ENCODE data around the gene ADTRP. TPM values are rescaled to one million over a fixed set of nuclear protein-coding genes. Genes with fewer than 3 reads are reported as not detected.

The ADTRP gene
- total and polyA plus RNA-seq, 7 donors: 0.36 to 86.9 (median 31.2) TPM; not detected in 3

GRCh38 chr6:11767458-11767857, 11.1 kb downstream of the ADTRP start:
- Histone ChIP-seq H3K4me1 (peaks cover 0 to 81% (median 51%) of the 10 kb centered on the region in 4 donors), H3K4me3 (no peak overlapping the region), H3K36me3 (no peaks in the 10 kb centered on the region), H3K27ac (peak overlapping the region in 3 of 4 donors; percentile 9 to 69 (median 46)), H3K9me3 (no peaks in the 10 kb centered on the region), H3K27me3 (no peaks in the 10 kb centered on the region)
- intact Hi-C loops (cut with DNase I): no loop called here
- 90 to 97% methylated on average over 2 of the region's 2 CpGs for WGBS, 2 donors
- DNase-seq: no peak
- TF ChIP-seq EP300 (IDR thresholded peaks at IDR 0.05): no peak

DNA sequence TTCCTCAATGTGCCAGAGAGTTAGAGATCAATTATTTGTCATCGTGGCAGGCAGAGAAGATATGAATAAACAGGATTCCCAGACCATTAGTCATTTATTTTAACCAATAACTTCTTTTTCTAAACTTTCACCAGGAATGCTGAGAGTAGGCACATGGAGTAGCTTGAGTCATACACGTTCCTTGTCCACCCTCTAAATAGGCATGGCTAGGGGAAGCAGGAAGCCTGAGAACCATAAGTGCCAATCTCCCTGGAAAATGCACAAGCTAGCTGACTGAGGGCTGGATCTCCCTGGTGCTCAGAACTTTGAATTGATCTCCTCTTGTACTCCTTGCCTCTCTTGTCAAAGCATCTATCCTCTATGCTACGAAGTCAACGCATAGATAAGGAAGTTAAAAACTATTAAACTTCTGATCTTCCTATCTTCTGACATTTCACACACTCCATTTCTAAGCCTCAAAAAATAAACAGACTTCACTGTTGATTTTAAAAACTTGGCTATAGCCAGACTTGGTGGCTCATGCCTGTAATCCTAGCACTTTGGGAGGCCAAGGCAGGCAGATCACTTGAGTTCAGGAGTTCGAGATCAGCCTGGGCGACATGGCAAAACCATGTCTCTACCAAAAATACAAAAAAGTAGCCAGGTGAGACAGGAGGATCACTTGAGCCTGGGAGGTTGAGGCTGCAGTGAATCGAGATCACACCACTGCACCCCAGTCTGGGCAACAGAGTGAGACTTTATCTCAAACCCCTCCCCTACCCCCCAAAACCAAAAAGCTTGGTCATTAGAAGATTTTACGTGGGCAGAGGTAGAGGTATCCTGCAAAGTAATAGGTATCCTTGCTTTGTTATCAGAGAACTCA, 11.8 kb downstream of the ADTRP start:
- H3K4me3 ChIP-seq: no peak overlapping the region
- H3K27me3 ChIP-seq: no peaks in the 10 kb centered on the region
- H3K4me1 ChIP-seq: peaks cover 0 to 83% (median 54%) of the 10 kb centered on the region in 4 donors
- WGBS, 2 donors: 81 to 82% methylated on average over 8 of the region's 8 CpGs
- no peaks in the 10 kb centered on the region for H3K36me3 ChIP-seq
- no peak for DNase-seq
- H3K27ac ChIP-seq: peak overlapping the region; percentile 9 to 69 (median 54)
- intact Hi-C loops (cut with DNase I): no loop called here
- no peaks in the 10 kb centered on the region for H3K9me3 ChIP-seq
- TF ChIP-seq CTCF (IDR thresholded peaks at IDR 0.05): no peak
- peak in 1 of 4 donors; percentile 45 for TF ChIP-seq POLR2AphosphoS5 (IDR thresholded peaks at IDR 0.05)

GRCh38 chr6:11766043-11766442, 12.6 kb downstream of the ADTRP start:
- WGBS, 2 donors: 79 to 86% methylated on average over 2 of the region's 2 CpGs
- no peak for DNase-seq
- H3K4me1 ChIP-seq: peaks cover 0 to 78% (median 50%) of the 10 kb centered on the region in 4 donors

GRCh38 chr6:11764250-11764604, 14.4 kb downstream of the ADTRP start:
- Histone ChIP-seq H3K27ac (peak overlapping the region; percentile 55 to 80 (median 65)), H3K36me3 (no peaks in the 10 kb centered on the region), H3K4me1 (peaks cover 0 to 60% (median 37%) of the 10 kb centered on the region in 4 donors), H3K27me3 (no peaks in the 10 kb centered on the region), H3K9me3 (no peaks in the 10 kb centered on the region), H3K4me3 (no peak overlapping the region)
- intact Hi-C loops (cut with DNase I): loop anchor here (5.0 kb wide), 1 partner anchor 177 kb away; no protein-coding TSS in a partner anchor
- TF ChIP-seq CTCF (IDR thresholded peaks at IDR 0.05): no peak
- TF ChIP-seq POLR2AphosphoS5 (IDR thresholded peaks at IDR 0.05): no peak
- TF ChIP-seq EP300 (IDR thresholded peaks at IDR 0.05): no peak
- no peak for TF ChIP-seq POLR2A (IDR thresholded peaks at IDR 0.05)
- WGBS, 2 donors: 86 to 95% methylated on average over 1 of the region's 1 CpG
- no peak for DNase-seq

More at GRCh38 chr6:11766043-11766442, 12.6 kb downstream of the ADTRP start:
- intact Hi-C loops (cut with DNase I): no loop called here
- Histone ChIP-seq H3K27me3 (no peaks in the 10 kb centered on the region), H3K36me3 (no peaks in the 10 kb centered on the region), H3K4me3 (no peak overlapping the region), H3K9me3 (no peaks in the 10 kb centered on the region), H3K27ac (peak overlapping the region in 3 of 4 donors; percentile 46 to 69 (median 63))
- TF ChIP-seq EP300 (IDR thresholded peaks at IDR 0.05): no peak
- TF ChIP-seq POLR2A (IDR thresholded peaks at IDR 0.05): no peak
- no peak for TF ChIP-seq POLR2AphosphoS5 (IDR thresholded peaks at IDR 0.05)
- TF ChIP-seq CTCF (IDR thresholded peaks at IDR 0.05): no peak

DNA sequence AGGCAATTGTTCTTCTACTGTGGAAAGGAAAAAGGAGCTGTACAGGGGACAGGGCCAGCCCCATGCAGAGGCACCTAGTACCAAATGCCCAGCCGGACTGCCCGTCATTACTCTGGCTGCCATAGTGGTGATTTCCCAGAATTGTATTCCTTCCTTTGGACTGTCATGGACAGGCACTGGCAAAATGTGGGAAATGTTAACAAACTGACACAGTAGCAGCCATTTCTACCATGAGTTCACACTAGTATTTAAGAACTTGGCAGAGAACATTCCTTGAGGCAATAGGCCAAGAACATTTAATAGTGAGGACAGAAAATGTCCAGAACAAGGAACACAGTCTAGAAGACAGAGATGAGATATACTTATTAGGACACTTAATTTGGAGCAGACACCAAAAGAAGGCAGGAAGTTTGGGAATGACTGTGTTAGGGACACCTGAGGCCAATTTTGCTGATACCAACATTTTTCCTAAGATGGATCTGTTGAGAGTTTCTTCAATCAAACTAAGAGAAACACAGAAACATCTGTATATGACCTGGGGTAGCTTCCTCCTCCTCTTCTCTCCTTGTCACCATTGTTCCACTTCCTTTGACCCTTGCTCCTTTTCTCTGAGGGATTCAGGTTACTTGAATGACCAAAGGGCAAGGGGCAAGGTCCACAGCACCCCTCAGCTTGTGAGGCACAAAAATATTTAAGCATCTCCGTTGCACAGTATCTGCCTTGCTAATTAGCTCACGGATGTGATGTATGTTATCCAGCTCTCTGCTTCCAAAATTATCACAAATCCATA, 14.9 kb downstream of the ADTRP start:
- H3K27ac ChIP-seq: peak overlapping the region; percentile 55 to 80 (median 65)
- WGBS, 2 donors: 84 to 88% methylated on average over 4 of the region's 4 CpGs
- H3K36me3 ChIP-seq: no peaks in the 10 kb centered on the region
- no peak overlapping the region for H3K4me3 ChIP-seq
- no peaks in the 10 kb centered on the region for H3K9me3 ChIP-seq
- H3K27me3 ChIP-seq: no peaks in the 10 kb centered on the region
- H3K4me1 ChIP-seq: peaks cover 0 to 56% (median 37%) of the 10 kb centered on the region in 4 donors
- DNase-seq: no peak
- intact Hi-C loops (cut with DNase I): loop anchor here (5.0 kb wide), 1 partner anchor 176 kb away; no protein-coding TSS in a partner anchor
- TF ChIP-seq POLR2AphosphoS5 (IDR thresholded peaks at IDR 0.05): peak; percentile 25 to 67 (median 62)
- no peak for TF ChIP-seq CTCF (IDR thresholded peaks at IDR 0.05)
- TF ChIP-seq EP300 (IDR thresholded peaks at IDR 0.05): peak in 1 of 4 donors; percentile 15
